Stimulated activated CD4-positive, alpha-beta T cell treated with anti-CD3 and anti-CD28 coated beads, Interleukin-4, amount 100 ng/mL, for 48 hours (primary cell): ENCODE results near the gene MEGF6.
A peak's percentile ranks its signal among the peaks of the same experiment; 100 is the strongest.

Experiments used
- DNase-seq, 2 donors: peaks; one replicate each; pipeline ENCODE4 v3.0.0-alpha.2; 2020; ENCODE audit warnings: low read depth in 2 of 2

The MEGF6 gene

GRCh38 chr1:3611170-3612019 lies at the start of gene MEGF6:
TSS of gene MEGF6 (minus strand) at chr1:3611508. CDS start at chr1:3611268, 240 bp downstream.
- DNase-seq: peak; percentile 45 to 63

DNA sequence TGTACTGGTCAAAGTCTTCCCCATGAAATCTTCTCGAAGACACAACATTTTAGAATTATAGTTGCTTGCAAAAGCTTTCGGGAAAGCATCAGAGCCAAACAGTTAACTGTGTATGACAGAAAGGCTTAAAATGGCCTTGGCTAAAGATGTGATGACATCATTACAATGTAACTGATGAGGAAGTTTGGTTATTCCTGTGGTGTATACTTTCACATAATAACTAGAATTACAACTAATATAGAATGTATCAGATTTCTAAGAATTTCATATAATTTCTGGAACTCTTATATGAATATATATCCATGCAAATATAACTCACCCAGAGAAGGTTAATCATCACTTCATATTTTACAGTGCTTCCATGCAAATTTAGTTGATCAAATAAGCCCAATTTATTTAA lies 49.4 kb upstream of the MEGF6 start:
- no peak for DNase-seq

DNA sequence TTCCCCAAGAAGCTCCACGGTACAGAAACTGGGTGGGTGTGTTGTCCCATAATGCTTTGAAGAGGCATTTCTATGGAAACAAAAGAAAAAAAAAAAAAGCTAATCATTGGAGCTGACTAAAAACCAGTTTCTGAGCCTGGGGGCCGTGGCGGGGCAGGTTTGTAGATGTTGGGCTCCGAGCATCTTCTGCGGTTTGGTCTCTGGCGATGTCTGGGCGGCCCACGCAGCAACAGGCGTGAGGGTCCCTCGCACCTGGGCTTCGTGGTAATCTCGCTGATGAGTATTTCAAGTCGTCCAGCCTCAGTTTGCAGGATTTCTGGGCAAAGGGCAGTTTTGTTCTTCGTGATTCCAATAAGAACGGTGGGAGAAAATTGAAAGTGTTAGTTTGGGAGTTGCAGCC lies 47.8 kb upstream of the MEGF6 start:
- DNase-seq: no peak

- no peak for DNase-seq
Measured at GRCh38 chr1:3658231-3658615, 46.9 kb upstream of the MEGF6 start.

GRCh38 chr1:3657578-3658230 lies 46.4 kb upstream of the MEGF6 start:
- no peak for DNase-seq

DNA sequence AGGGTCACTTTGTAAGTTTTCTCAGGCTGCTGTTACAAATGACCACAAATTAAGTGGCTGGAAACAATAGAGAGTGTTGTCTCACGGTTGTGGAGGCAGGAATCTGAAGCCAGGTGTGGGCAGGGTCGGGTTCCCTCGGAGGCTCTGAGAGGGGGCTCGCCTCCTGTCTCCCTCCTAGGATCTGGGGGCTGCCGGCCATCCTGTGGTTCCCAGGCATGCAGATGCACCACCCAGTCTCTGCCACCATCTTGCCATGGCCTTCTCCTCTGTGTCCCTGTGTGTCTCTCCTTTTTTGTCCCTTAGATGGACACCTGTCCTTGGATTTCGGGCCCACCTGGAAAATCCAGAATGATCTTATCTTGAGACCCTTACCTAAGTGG lies 45.8 kb upstream of the MEGF6 start:
- DNase-seq: no peak

- DNase-seq: no peak
Measured at GRCh38 chr1:3656450-3657095, 45.3 kb upstream of the MEGF6 start.

- DNase-seq: no peak
Measured at GRCh38 chr1:3654549-3655281, 43.4 kb upstream of the MEGF6 start.

DNA sequence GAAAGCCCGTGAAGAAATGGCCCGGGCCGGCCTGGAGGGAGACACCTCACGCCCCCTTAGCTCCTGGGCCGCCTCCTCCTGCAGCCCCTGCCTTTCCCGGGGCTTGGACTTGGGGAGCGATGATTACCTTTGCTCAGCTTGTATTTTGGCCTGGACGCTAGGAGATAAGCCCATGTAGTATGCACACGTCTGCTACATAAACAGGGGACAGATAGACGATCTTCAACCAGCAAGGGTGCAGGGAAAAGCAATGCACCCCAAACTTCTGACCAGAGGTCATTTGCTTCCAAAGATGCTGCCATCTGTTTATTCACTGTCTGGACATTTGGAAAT lies 41.9 kb upstream of the MEGF6 start:
- DNase-seq: no peak

DNA sequence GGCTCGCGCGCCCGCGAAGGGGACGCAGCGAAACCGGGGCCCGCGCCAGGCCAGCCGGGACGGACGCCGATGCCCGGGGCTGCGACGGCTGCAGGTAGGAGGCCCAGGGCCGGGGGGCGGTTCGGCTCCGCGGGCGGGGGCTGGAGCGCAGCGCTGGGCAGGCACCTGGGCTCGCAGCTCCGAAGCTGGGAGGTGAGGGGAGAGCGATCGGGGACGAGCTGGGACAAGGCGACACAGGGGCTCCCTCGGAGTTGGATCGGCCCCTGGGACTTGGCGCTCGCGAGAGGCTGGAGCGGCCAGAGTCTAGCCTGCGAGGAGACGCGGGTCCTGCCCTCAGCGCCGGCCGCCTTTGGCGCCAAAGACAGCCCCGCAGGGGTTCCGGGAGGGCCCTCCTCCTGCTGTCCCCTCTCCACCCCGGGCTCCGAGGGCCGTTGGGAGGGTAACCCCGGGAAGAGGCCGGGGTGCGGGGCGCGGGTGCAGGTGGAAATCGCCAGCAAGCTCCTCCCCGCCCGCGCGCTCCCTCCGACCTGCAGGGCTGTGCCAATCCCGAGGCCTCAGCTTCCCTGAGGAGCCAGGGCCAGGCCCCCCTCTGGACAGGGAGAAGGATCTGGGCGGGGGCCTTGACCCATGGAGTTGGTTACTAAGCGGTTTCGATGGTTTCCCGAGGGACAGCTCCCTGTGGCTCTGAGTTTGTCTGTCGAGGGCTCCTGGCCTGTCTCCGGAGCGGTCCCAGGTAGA lies 41.4 kb upstream of the MEGF6 start:
- DNase-seq: no peak

- no peak for DNase-seq
Measured at GRCh38 chr1:3651930-3652547, 40.7 kb upstream of the MEGF6 start, which contains the start of gene TP73. TSS of gene TP73 (plus strand) at chr1:3652516. CDS start at chr1:3682366, 29,850 bp downstream.

DNA sequence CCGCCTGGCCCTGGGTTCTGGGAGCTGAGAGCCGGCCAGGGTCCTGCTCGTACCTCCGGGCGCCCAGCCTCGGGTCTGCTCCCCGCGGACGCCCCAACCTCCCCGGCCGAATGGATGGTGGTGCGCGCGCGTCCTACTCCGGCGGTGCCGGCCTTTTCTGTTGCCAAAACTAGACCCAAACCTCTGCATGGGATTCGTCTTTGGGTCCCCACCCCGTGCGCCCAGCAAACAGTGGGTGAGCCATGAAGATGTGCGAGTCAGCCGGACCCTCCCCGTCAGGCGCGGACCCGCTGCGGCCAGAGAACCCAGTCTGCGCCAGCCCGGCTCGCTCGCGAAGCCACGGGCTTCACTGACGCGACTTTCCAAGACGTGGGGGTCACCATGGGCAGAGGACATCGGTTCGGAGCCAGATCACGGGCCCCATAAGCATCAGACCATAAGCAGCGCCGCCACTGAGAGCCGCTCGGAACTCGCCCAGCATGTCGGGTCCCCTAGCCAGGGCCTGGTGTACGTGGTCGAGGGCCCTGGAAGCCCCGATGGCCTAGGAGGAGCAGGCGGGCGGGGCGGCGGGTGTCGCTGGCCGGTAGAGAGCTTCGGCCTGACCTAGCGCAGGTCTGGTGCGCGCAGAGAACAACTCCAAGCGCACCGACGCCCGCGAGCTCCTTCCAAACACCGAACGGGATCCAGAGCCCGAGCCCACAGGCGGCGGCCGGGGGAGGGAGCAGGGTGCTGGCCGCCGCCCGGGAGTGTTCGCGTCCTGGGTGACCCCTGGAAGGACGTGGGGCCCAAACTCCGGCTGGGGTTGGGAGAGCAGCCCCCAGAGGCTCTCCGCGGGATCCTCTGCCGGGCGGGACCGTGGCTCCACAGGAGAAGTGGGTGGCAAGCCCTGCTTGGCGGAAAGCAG lies 40.0 kb upstream of the MEGF6 start:
- no peak for DNase-seq

GRCh38 chr1:3650248-3651025 lies 39.1 kb upstream of the MEGF6 start:
- DNase-seq: no peak

DNA sequence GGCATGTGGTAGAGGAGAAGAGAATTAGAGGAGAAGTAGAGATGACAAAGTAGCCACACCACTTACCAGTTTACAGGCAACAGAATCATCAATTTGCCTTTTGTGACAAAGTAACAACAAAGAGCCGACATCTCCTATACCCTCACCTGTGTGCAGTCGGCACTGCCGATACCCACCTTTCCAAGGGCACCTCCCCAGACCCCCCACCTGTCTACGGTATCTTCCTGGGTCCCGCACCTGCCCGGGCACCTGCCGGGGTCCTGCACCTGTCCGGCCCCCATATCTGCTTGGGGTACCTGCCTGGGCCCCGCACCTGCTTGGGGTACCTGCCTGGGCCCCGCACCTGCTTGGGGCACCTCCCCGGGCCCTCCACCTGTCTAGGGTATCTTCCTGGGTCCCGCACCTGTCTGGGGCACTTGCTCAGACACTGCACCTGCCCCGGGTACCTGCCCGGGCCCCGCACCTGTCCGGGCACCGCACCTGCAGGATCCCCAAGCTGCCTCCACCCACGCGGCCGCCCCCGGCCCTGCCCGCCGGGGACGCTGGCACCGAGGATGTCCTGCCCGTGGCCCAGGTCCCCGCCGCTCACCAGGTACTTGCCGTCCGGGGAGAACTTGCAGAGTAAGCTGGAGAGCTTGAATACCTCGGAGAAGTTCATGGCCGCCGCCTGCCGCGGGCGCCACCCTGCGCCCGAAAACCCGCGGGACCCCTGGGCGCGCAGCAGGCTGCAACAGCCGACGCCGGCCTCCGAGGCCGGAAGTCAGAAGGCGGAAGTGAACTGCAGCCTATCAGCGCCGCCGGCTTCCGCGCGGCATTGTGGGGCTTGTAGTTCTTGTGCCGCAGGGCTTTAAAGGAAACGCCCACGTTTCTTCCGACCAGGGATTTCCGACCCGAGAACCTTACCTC lies 38.3 kb upstream of the MEGF6 start, which contains the start of gene WRAP73:
TSS of gene WRAP73 (minus strand) at position 762 of the 906 bp plus-strand sequence. CDS start at position 658, 104 bp downstream.
- peak; percentile 82 to 87 for DNase-seq

DNA sequence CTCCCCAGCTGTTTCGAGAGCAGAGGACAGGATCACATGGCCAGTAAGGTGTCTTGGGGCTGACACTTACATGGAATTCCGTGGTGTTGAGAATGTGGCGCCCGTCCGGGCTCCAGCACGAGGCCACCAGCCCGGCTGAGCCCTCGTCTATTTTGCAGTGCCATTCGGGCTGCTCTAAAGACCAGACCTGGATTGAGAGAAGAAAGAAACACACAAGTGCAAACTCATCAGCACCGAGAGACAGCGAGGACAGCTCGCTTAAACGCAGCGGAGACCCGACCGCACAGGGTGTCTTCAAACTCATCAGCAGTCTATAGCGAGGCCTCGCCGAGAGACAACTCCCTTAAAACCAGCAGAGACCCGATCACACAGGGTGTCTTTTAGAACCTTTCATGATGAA lies 35.3 kb upstream of the MEGF6 start:
- no peak for DNase-seq

GRCh38 chr1:3645666-3646355 lies 34.5 kb upstream of the MEGF6 start:
- DNase-seq: no peak

GRCh38 chr1:3645247-3645646 lies 33.9 kb upstream of the MEGF6 start:
- DNase-seq: no peak
